Mucosa of rectum (tissue), 2 donors: ENCODE results near the gene PARN.
A peak's percentile ranks its signal among the peaks of the same experiment; 100 is the strongest.
"Not testable (repeated sequence)": the region's sequence is repeated elsewhere in the genome, so short reads cannot be mapped to it uniquely, and the experiment has no call there.

Experiments
- H3K27ac ChIP-seq, 2 donors: one replicate each; pipeline ENCODE4 v1.7.0; 2013; ENCODE audit warnings: inconsistent platforms in 2 of 2, low read depth in 2 of 2, low read length in 2 of 2
- H3K27me3 ChIP-seq, 2 donors: one replicate each; pipeline ENCODE4 v1.7.0; 2013; ENCODE audit warnings: low read length in 2 of 2; ENCODE audit not compliant: control insufficient read depth in 2 of 2, insufficient read depth in 2 of 2
- H3K36me3 ChIP-seq, 2 donors: one replicate each; pipeline ENCODE4 v1.7.0; 2013; ENCODE audit warnings: low read length in 2 of 2; ENCODE audit not compliant: control insufficient read depth in 2 of 2, insufficient read depth in 2 of 2
- H3K4me1 ChIP-seq, 2 donors: one replicate each; pipeline ENCODE4 v1.7.0; 2013; ENCODE audit warnings: low read length in 2 of 2, mild to moderate bottlenecking in 1 of 2; ENCODE audit not compliant: control insufficient read depth in 2 of 2, insufficient read depth in 2 of 2
- H3K4me3 ChIP-seq, 2 donors: one replicate each; pipeline ENCODE4 v1.7.0; 2013; ENCODE audit warnings: low read length in 2 of 2
- H3K9ac ChIP-seq, 2 donors: one replicate each; pipeline ENCODE4 v1.7.0; 2013; ENCODE audit warnings: low read length in 2 of 2, low read depth in 1 of 2, mild to moderate bottlenecking in 1 of 2
- H3K9me3 ChIP-seq, 2 donors: one replicate each; pipeline ENCODE4 v1.7.0; 2013; ENCODE audit warnings: low read length in 2 of 2; ENCODE audit not compliant: control insufficient read depth in 2 of 2
- donor health status: healthy.
- donor health status: Normal muscosa, but diverticular disease.

The PARN gene

DNA sequence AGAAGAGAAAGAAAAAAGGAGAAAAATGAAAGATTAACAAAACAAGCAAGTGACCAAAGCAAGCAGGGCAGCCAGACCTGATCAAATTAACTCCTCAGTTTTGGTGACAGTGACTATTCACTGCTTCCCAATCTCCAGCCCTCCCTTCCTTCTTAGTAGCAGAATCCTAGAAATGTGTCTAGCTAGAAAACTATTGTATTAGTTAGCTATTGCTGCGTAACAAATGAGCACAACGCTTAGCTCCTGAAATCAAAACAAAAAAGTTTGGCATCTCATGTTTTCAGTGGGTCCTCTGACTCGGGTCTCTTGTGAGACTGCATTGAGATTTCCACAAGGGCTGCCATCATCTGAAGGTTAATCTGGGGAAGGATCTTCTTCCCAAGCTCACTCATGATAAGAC, 213.9 kb downstream of the PARN start:
- H3K9me3 ChIP-seq = no peaks in the 10 kb centered on the region
- H3K4me1 ChIP-seq = no peaks in the 10 kb centered on the region
- H3K27me3 ChIP-seq = no peaks in the 10 kb centered on the region
- H3K27ac ChIP-seq = no peak overlapping the region
- no peak overlapping the region for H3K9ac ChIP-seq
- H3K4me3 ChIP-seq = no peak overlapping the region
- no peaks in the 10 kb centered on the region for H3K36me3 ChIP-seq

DNA sequence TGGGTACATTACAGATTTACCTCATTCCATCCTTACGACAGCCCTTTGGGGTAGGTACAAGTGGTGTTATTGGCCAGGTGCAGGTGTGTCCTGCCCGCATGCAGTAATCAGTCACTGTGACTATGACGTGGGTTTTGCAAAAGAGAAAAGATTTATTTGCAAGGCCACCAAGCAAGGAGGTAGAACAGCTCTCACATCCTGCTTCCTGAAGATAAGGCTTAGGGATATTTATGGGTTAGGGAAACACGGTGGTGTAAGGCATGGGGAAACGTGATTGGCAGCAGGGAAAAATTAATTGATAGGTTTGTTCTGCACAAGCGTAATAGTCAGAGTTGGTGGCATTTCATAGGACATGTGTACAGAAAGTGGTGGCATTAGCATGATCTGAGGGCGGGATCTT, 214.8 kb downstream of the PARN start:
- no peak overlapping the region for H3K27ac ChIP-seq
- no peaks in the 10 kb centered on the region for H3K27me3 ChIP-seq
- no peaks in the 10 kb centered on the region for H3K9me3 ChIP-seq
- H3K4me3 ChIP-seq = no peak overlapping the region
- H3K9ac ChIP-seq = no peak overlapping the region
- no peaks in the 10 kb centered on the region for H3K4me1 ChIP-seq
- no peaks in the 10 kb centered on the region for H3K36me3 ChIP-seq

DNA sequence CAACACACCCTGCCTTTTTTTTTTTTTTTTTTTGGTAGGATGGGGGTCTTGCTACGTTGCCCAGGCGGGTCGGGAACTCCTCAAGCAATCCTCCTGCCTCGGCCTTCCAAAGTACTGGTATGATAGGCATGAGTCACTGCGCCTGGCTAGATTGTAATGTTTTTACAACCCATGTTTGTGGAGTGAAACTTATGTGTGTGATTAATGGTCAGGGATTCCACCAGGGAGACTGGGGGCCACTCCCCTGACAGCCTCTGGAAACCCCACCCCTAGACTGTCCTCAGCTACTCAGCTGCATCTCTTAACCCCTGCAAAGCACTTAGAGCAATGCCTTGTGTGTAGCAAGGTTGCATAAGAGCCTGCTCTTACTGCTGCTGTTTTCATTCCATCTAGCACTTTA, 220.5 kb downstream of the PARN start:
- no peak overlapping the region for H3K27ac ChIP-seq
- H3K4me3 ChIP-seq = no peak overlapping the region
- no peaks in the 10 kb centered on the region for H3K36me3 ChIP-seq
- H3K9me3 ChIP-seq = no peaks in the 10 kb centered on the region
- no peak overlapping the region for H3K9ac ChIP-seq
- H3K4me1 ChIP-seq = no peaks in the 10 kb centered on the region
- H3K27me3 ChIP-seq = no peaks in the 10 kb centered on the region

DNA sequence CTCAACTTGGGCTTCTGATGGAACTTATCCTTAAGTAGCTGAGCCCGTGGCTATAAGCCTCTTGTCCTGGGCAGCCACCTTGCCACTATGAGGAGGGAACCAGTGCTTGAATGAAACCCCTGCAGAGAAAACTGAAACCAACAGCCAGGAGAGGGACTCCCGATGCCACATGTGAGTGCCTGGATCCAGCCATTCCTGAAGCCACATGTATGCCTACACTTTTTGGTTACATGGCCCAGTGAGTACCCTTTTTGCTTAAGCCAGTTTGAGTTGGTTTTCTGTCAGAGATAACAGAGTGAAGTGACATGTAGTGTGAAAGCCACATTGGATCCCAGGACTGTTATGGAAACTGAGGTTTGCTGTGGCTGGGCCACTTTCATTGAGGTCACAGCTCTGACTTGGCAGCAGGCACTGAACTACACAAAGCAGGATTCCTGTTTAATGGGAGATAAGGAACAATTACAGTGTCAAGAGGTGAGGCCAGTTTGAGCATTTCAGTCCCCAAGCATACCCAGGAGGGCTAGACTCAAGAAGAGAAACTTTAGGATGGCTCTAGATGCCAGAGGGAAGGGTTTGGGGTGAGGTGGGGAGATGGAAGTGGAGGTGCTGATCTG, 222.2 kb downstream of the PARN start:
- Histone ChIP-seq H3K4me3 (no peak overlapping the region), H3K27me3 (no peaks in the 10 kb centered on the region), H3K4me1 (no peaks in the 10 kb centered on the region), H3K9ac (no peak overlapping the region), H3K27ac (no peak overlapping the region), H3K9me3 (no peaks in the 10 kb centered on the region), H3K36me3 (no peaks in the 10 kb centered on the region)

DNA sequence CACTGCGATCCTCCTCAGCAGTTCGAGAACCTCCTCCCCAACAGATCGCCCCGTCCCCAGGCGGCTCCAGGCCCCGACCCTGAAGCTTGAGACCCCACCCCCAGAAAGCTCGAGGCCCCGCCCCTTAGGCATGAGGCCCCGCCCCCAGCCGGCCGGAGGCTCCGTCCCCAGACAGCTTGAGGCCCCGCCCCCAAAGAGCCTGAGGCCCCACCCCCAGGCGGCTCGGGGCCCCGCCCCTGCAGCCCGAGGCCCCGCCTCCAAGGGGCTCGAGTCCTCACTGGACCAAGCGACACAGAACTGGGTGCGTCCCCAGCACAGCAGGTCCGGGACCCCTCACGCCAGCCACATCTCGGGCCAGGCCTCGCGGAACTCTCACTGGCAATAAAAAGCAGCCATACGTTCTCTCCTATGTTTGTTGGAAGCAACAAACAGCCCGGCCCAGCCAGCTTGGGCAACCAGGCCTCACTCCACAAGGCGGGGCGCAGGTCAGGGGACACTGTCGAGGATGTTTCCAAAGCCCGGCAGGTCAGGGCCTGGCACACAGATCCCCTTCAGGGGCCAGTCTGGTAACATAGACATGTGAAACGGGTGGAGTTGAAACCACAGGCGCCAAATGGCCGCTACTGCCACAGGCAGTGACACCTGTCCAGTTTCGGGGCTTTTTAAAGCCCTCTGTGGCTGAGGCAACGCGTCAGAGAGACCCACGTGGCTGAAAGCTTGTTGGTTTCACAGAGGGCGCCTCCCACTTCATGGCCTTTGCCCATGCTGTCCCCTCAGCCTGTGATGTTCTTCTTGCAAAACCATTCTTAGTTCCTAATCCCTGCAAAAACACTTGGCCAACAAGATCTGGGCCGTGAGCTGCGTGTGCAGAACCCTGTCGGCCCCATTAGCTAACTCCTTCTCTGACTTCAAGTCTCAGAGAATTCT, 224.2 kb downstream of the PARN start:
- peak overlapping the region; percentile 47 to 78 for H3K27ac ChIP-seq
- no peaks in the 10 kb centered on the region for H3K36me3 ChIP-seq
- H3K4me3 ChIP-seq = no peak overlapping the region
- H3K27me3 ChIP-seq = no peaks in the 10 kb centered on the region
- no peak overlapping the region for H3K9ac ChIP-seq
- H3K4me1 ChIP-seq = no peaks in the 10 kb centered on the region
- no peaks in the 10 kb centered on the region for H3K9me3 ChIP-seq

DNA sequence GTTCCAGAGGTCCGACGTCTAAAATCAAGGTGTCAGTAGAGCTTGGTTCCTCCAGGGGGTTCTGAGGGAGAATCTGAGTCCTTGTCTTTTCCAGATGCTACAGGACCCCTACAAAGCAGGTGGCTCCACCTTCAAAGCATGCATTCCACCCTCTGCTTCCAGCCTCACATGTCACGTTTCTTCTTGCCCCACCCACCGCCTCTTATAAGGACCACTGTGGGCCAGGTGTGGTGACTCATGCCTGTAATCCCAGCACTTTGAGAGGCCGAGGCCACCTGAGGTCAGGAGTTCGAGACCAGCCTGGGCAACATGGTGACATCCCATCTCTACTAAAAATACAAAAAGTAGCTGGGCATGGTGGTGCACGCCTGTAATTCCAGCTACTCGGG, 227.1 kb downstream of the PARN start:
- not testable (repeated sequence) for H3K9me3 ChIP-seq, H3K9ac ChIP-seq, H3K36me3 ChIP-seq

DNA sequence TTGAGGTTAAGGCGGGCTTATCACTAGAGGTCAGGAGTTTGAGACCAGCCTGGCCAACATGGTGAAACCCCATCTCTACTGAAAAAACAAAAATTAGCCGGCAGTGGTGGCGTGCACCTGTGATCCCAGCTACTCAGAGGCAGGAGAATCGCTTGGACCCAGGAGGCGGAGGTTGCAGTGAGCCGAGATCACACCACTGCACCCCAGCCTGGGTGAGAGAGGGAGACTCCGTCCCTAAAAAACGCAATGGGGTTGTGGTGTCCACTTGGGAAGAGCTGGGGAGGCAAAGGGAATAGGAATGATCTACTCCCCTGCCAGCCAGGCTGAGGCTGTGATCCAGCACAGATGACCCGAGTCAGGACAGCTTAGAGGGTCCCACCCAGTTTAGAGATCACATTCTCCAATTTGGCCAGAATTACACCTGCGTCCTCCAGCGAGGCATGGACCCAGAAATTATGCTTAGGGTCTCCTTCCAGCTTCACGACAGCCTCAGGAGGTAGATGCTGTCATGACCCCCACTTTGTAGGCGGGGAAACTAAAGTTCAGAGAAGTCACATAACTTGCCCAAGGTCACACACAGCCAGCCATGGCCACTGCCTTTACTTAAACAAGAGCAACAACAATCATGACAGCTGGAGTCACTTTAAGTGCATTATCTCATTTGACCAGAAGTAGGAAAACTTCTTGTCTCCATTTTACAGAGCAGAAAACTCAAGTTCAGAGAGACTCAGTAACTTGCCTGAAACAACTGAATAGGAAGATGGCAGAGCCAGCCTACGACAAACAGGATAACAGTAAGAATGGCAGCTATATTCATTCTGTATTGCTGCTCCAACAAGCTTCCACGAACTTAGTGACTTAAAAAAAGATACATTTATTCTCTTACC, 227.7 kb downstream of the PARN start:
- H3K4me3 ChIP-seq, H3K9me3 ChIP-seq, H3K27ac ChIP-seq, H3K4me1 ChIP-seq, H3K36me3 ChIP-seq, H3K27me3 ChIP-seq, H3K9ac ChIP-seq: not testable (repeated sequence)

More for the DNA sequence above, 227.1 kb downstream of the PARN start:
- H3K27ac ChIP-seq, H3K4me1 ChIP-seq, H3K27me3 ChIP-seq, H3K4me3 ChIP-seq: not testable (repeated sequence)

DNA sequence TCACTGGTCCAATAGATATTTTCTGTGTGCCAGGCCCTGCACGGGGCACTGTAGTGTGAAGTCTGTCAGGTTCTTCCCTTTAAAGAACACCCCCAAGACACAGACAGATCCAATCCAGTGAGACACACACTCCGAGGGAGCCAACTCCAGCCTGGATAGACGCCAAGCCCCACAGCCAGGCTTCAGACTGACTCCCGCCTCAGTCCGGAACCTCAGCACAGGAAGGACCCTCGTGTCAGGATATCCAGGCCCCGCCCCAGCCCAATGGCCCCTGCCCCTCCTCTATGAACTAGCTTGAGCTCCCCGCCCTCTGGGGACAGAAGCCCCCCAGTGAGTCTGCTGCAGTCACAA, 228.4 kb downstream of the PARN start:
- H3K27ac ChIP-seq, H3K4me3 ChIP-seq, H3K27me3 ChIP-seq, H3K9me3 ChIP-seq, H3K36me3 ChIP-seq, H3K4me1 ChIP-seq, H3K9ac ChIP-seq: not testable (repeated sequence)

GRCh38 chr16:14400978-14401710, 228.9 kb downstream of the PARN start:
- H3K27me3 ChIP-seq, H3K27ac ChIP-seq, H3K9ac ChIP-seq, H3K4me1 ChIP-seq, H3K4me3 ChIP-seq, H3K9me3 ChIP-seq, H3K36me3 ChIP-seq: not testable (repeated sequence)
